Endothelial cell (in vitro differentiated cells): ENCODE results near the gene RAC2. TPM values are rescaled to one million over a fixed set of nuclear protein-coding genes. Genes with fewer than 3 reads are reported as not detected.

Experiments
- DNase-seq: peaks from one replicate; pipeline ENCODE4 v3.0.0; 2021; ENCODE audit warnings: low spot score
- H3K27ac Mint-ChIP-seq: one replicate; pipeline ENCODE4 v1.8.0; 2021; ENCODE audit warnings: mixed read lengths, inconsistent platforms; ENCODE audit not compliant: unreplicated experiment
- H3K27me3 Mint-ChIP-seq: one replicate; pipeline ENCODE4 v1.8.0; 2021; ENCODE audit warnings: mild to moderate bottlenecking, moderate library complexity, mixed read lengths, inconsistent platforms; ENCODE audit not compliant: unreplicated experiment
- H3K36me3 Mint-ChIP-seq: one replicate; pipeline ENCODE4 v1.8.0; 2021; ENCODE audit warnings: mild to moderate bottlenecking, low read depth, mixed read lengths, inconsistent platforms; ENCODE audit not compliant: unreplicated experiment
- H3K4me1 Mint-ChIP-seq: one replicate; pipeline ENCODE4 v1.8.0; 2021; ENCODE audit warnings: mild to moderate bottlenecking, mixed read lengths, inconsistent platforms; ENCODE audit not compliant: unreplicated experiment
- H3K4me3 Mint-ChIP-seq: one replicate; pipeline ENCODE4 v1.8.0; 2021; ENCODE audit warnings: mild to moderate bottlenecking, mixed read lengths, inconsistent platforms; ENCODE audit not compliant: unreplicated experiment
- H3K9me3 Mint-ChIP-seq: one replicate; pipeline ENCODE4 v1.8.0; 2021; ENCODE audit warnings: mixed read lengths, inconsistent platforms; ENCODE audit not compliant: unreplicated experiment
- CTCF ChIP-seq: fragments of 200-600 bp; sonication (generic); IDR thresholded peaks from one replicate; pipeline ENCODE4 v1.5.0; 2021; ENCODE audit warnings: antibody characterized with exemption; ENCODE audit not compliant: unreplicated experiment
- total RNA-seq: library from RNA; stranded (reverse); fragmentation: NEBNext Ultra II Directional; extraction: Animal tissue kit (Norgen Biotek cat#: 25700); gene quantifications from one replicate; pipeline ENCODE4 v1.2.1, GENCODE V29; 2021; ENCODE audit not compliant: unreplicated experiment

RAC2 gene
- total RNA-seq, 1 donor from 2014 or later: 16.6 TPM

- TF ChIP-seq CTCF: no peak
- Mint-ChIP-seq H3K4me3 (no peak overlapping the region), H3K4me1 (no peaks in the 10 kb centered on the region), H3K36me3 (no peaks in the 10 kb centered on the region), H3K27me3 (peaks cover 6% of the 10 kb centered on the region), H3K27ac (no peak overlapping the region), H3K9me3 (no peaks in the 10 kb centered on the region)
- DNase-seq: no peak
Measured at GRCh38 chr22:37209140-37209845, 34.8 kb downstream of the RAC2 start.

- Mint-ChIP-seq H3K4me1 (no peaks in the 10 kb centered on the region), H3K36me3 (no peaks in the 10 kb centered on the region), H3K9me3 (no peaks in the 10 kb centered on the region), H3K4me3 (no peak overlapping the region), H3K27ac (no peak overlapping the region), H3K27me3 (peaks cover 3% of the 10 kb centered on the region)
- no peak for TF ChIP-seq CTCF
- DNase-seq: no peak
Measured at GRCh38 chr22:37208401-37209139, 35.5 kb downstream of the RAC2 start.

- no peak overlapping the region for H3K27ac Mint-ChIP-seq
- TF ChIP-seq CTCF: no peak
- H3K27me3 Mint-ChIP-seq: peaks cover 3% of the 10 kb centered on the region
- no peaks in the 10 kb centered on the region for H3K9me3 Mint-ChIP-seq
- H3K4me3 Mint-ChIP-seq: no peak overlapping the region
- no peaks in the 10 kb centered on the region for H3K36me3 Mint-ChIP-seq
- no peaks in the 10 kb centered on the region for H3K4me1 Mint-ChIP-seq
- DNase-seq: no peak
Measured at GRCh38 chr22:37207981-37208380, 36.1 kb downstream of the RAC2 start.

- Mint-ChIP-seq H3K27ac (no peak overlapping the region), H3K4me1 (no peaks in the 10 kb centered on the region), H3K27me3 (peaks cover 5% of the 10 kb centered on the region), H3K4me3 (no peak overlapping the region), H3K36me3 (no peaks in the 10 kb centered on the region), H3K9me3 (no peaks in the 10 kb centered on the region)
- no peak for TF ChIP-seq CTCF
- no peak for DNase-seq
Measured at GRCh38 chr22:37206841-37207821, 36.9 kb downstream of the RAC2 start.
